OCI-LY1 (cell line): ENCODE measurements around the gene NKAIN2.

ENCODE experiments used
- H2AFZ ChIP-seq: fragments of 200-600 bp; sonication (generic), shearing (Covaris generic); 2 replicates; pipeline ENCODE4 v1.6.0; 2014; ENCODE audit warnings: antibody characterized with exemption, mild to moderate bottlenecking, low read length
- H3F3A ChIP-seq: fragments of 200-600 bp; sonication (generic), shearing (Covaris generic); 2 replicates; pipeline ENCODE4 v1.6.0; 2014; ENCODE audit warnings: mild to moderate bottlenecking, antibody characterized with exemption, low read length, moderate library complexity; ENCODE audit not compliant: insufficient read depth
- H3K27ac ChIP-seq: fragments of 200-600 bp; sonication (generic); 2 replicates; pipeline ENCODE4 v1.5.1; 2014; ENCODE audit warnings: low read length, mixed run types, mild to moderate bottlenecking, low read depth; ENCODE audit not compliant: poor library complexity, severe bottlenecking
- H3K27me3 ChIP-seq: fragments of 200-600 bp; sonication (generic); 2 replicates; pipeline ENCODE4 v1.6.0; 2014; ENCODE audit warnings: antibody characterized with exemption, mild to moderate bottlenecking, low read length, moderate library complexity; ENCODE audit not compliant: insufficient read depth
- H3K36me3 ChIP-seq: fragments of 200-600 bp; sonication (generic); 2 replicates; pipeline ENCODE4 v1.6.1; 2014; ENCODE audit warnings: mild to moderate bottlenecking, antibody characterized with exemption, low read length, moderate library complexity, mixed read lengths; ENCODE audit not compliant: insufficient read depth
- H3K4me1 ChIP-seq: fragments of 200-600 bp; sonication (generic); 2 replicates; pipeline ENCODE4 v1.5.1; 2014; ENCODE audit warnings: mild to moderate bottlenecking, low read length, moderate library complexity; ENCODE audit not compliant: insufficient read depth, severe bottlenecking
- H3K4me2 ChIP-seq: fragments of 200-600 bp; sonication (generic), shearing (Covaris generic); 2 replicates; pipeline ENCODE4 v1.6.1; 2014; ENCODE audit warnings: low read length
- H3K4me3 ChIP-seq: fragments of 200-600 bp; sonication (generic); 2 replicates; pipeline ENCODE4 v1.5.1; 2014; ENCODE audit warnings: low read length, low read depth, mild to moderate bottlenecking, mixed read lengths; ENCODE audit not compliant: poor library complexity, severe bottlenecking
- H3K79me2 ChIP-seq: fragments of 200-600 bp; shearing (Covaris generic); 2 replicates; pipeline ENCODE4 v1.6.1; 2016; ENCODE audit warnings: mixed run types, low read length, mixed read lengths; ENCODE audit not compliant: insufficient read depth
- H3K9ac ChIP-seq: fragments of 200-600 bp; sonication (generic), shearing (Covaris generic); 2 replicates; pipeline ENCODE4 v1.6.1; 2014; ENCODE audit warnings: mild to moderate bottlenecking, low read length, mixed read lengths
- H3K9me2 ChIP-seq: fragments of 200-600 bp; sonication (generic), shearing (Covaris generic); 2 replicates; pipeline ENCODE4 v1.6.1; 2014; ENCODE audit warnings: low read depth, mild to moderate bottlenecking, low read length, mixed read lengths
- H3K9me3 ChIP-seq: fragments of 200-600 bp; shearing (Covaris generic); 2 replicates; pipeline ENCODE4 v1.6.1; 2014; ENCODE audit warnings: low read length, mixed read lengths
- H4K20me1 ChIP-seq: fragments of 200-600 bp; sonication (generic), shearing (Covaris generic); 2 replicates; pipeline ENCODE4 v1.6.0; 2016; ENCODE audit warnings: mild to moderate bottlenecking, low read length; ENCODE audit not compliant: insufficient read depth
- CTCF ChIP-seq: fragments of 200-600 bp; sonication (generic), shearing (Covaris generic); IDR thresholded peaks from 2 replicates; pipeline ENCODE4 v1.5.1; 2017; ENCODE audit warnings: mild to moderate bottlenecking, antibody characterized with exemption, low read length, moderate library complexity, mixed read lengths
- EZH2 ChIP-seq: fragments of 200-600 bp; sonication (generic), shearing (Covaris generic); IDR thresholded peaks from 2 replicates; pipeline ENCODE4 v1.8.0; 2017; ENCODE audit warnings: borderline replicate concordance, mixed run types, mild to moderate bottlenecking, antibody characterized with exemption, low read length, moderate library complexity, mixed read lengths

NKAIN2 gene

GRCh38 chr6:124577734-124578281 is 774.1 kb downstream of the NKAIN2 start:
- H4K20me1 ChIP-seq = no peaks in the 10 kb centered on the region
- H3K4me2 ChIP-seq = no peak overlapping the region
- no peaks in the 10 kb centered on the region for H3K79me2 ChIP-seq
- no peaks in the 10 kb centered on the region for H3F3A ChIP-seq
- H3K4me3 ChIP-seq = no peak overlapping the region
- H3K36me3 ChIP-seq = no peaks in the 10 kb centered on the region
- H3K4me1 ChIP-seq = no peaks in the 10 kb centered on the region
- H3K27ac ChIP-seq = no peak overlapping the region
- H3K9me3 ChIP-seq = no peaks in the 10 kb centered on the region
- no peaks in the 10 kb centered on the region for H3K27me3 ChIP-seq
- H2AFZ ChIP-seq = no peak overlapping the region
- H3K9ac ChIP-seq = no peak overlapping the region
- no peak for TF ChIP-seq EZH2
- TF ChIP-seq CTCF = no peak
- no peaks in the 10 kb centered on the region for H3K9me2 ChIP-seq

- Histone ChIP-seq H3K27me3 (no peaks in the 10 kb centered on the region), H3K9me3 (no peaks in the 10 kb centered on the region)
These were observed 786.3 kb downstream of the NKAIN2 start for GRCh38 chr6:124590001-124590400.

GRCh38 chr6:124599656-124600055 is 796.0 kb downstream of the NKAIN2 start:
- no peaks in the 10 kb centered on the region for H3K4me1 ChIP-seq
- no peak overlapping the region for H3K9ac ChIP-seq
- no peak for TF ChIP-seq EZH2
- no peak for TF ChIP-seq CTCF
- H3F3A ChIP-seq = no peaks in the 10 kb centered on the region
- no peaks in the 10 kb centered on the region for H3K36me3 ChIP-seq
- no peaks in the 10 kb centered on the region for H3K27me3 ChIP-seq
- H2AFZ ChIP-seq = no peak overlapping the region
- H3K9me3 ChIP-seq = no peaks in the 10 kb centered on the region
- H4K20me1 ChIP-seq = no peaks in the 10 kb centered on the region
- H3K27ac ChIP-seq = no peak overlapping the region
- no peak overlapping the region for H3K4me3 ChIP-seq
- no peaks in the 10 kb centered on the region for H3K79me2 ChIP-seq
- no peaks in the 10 kb centered on the region for H3K9me2 ChIP-seq
- no peak overlapping the region for H3K4me2 ChIP-seq

More at GRCh38 chr6:124590001-124590400, 786.3 kb downstream of the NKAIN2 start:
- H3K4me2 ChIP-seq = no peak overlapping the region
- H3K4me1 ChIP-seq = no peaks in the 10 kb centered on the region
- no peak overlapping the region for H3K4me3 ChIP-seq
- no peaks in the 10 kb centered on the region for H3K79me2 ChIP-seq
- TF ChIP-seq EZH2 (no peak), CTCF (no peak)
- no peaks in the 10 kb centered on the region for H3K36me3 ChIP-seq
- no peaks in the 10 kb centered on the region for H3K9me2 ChIP-seq
- H3F3A ChIP-seq = no peaks in the 10 kb centered on the region
- H2AFZ ChIP-seq = no peak overlapping the region
- no peak overlapping the region for H3K9ac ChIP-seq
- no peak overlapping the region for H3K27ac ChIP-seq
- no peaks in the 10 kb centered on the region for H4K20me1 ChIP-seq
